GM12878 (cell line): ENCODE results near the gene POU2F1. TPM values are rescaled to one million over a fixed set of nuclear protein-coding genes. Genes with fewer than 3 reads are reported as not detected.

Experiments used
- ATAC-seq: fragments of 200-7000 bp; cut with Tn5 transposase; 3 replicates; pipeline ENCODE4 v1.9.1; 2020; ENCODE audit warnings: mild to moderate bottlenecking, moderate library complexity
- BruUV-seq: library from RNA; stranded (reverse); fragments of 400-500 nt; replicated peaks from 2 replicates; lab custom pipeline; 2021; lab: Mats Ljungman, UMichigan
- CTCF ChIA-PET: fragments of 300-600 bp; sonication (Branson Sonifier 250); formaldehyde crosslinking; extraction: SDS; loops from one replicate; lab custom pipeline; 2021; ENCODE audit warnings: inconsistent platforms; lab: Yijun Ruan, JAX
- POLR2A ChIA-PET: fragments of 350-600 bp; formaldehyde crosslinking; extraction: SDS; loops from one replicate; lab custom pipeline; 2021; ENCODE audit warnings: inconsistent platforms; lab: Charles Lee
- RAD21 ChIA-PET: fragments of 300-600 bp; sonication (Branson Sonifier 250); formaldehyde crosslinking; loops from one replicate; lab custom pipeline; 2023; ENCODE audit warnings: antibody characterized with exemption; ENCODE audit not compliant: unreplicated experiment; lab: Charles Lee
- SMC1A ChIA-PET: fragments of 300-600 bp; sonication (Branson Sonifier 250); formaldehyde crosslinking; loops from one replicate; lab custom pipeline; 2023; ENCODE audit not compliant: unreplicated experiment, uncharacterized antibody; lab: Charles Lee
- DNase-seq: peaks from one replicate; pipeline ENCODE4 v3.0.0-alpha.2; 2011; ENCODE audit warnings: low read depth, low spot score
- FAIRE-seq: peaks from 3 replicates; lab custom pipeline; 2011; peaks lifted over from hg19 to GRCh38; lab: Jason Lieb, UNC
- H2AFZ ChIP-seq: 2 replicates; pipeline ENCODE4 v1.6.0; 2011; ENCODE audit warnings: low read depth, low read length, control low read depth; ENCODE audit not compliant: control insufficient read depth
- H3K27ac ChIP-seq: 2 replicates; pipeline ENCODE4 v1.5.1; 2011; ENCODE audit warnings: control low read depth; ENCODE audit not compliant: control insufficient read depth, insufficient read depth
- H3K27me3 ChIP-seq, 2 experiments: replicated peaks in 1 of 2; 2 replicates each; pipeline versions ENCODE4 v1.6.0 to v1.6.1; 2011; ENCODE audit warnings: low read length in 1 of 2; ENCODE audit not compliant: control insufficient read depth in 2 of 2, insufficient read depth in 2 of 2
- H3K36me3 ChIP-seq, 2 experiments: 2 replicates each; pipeline ENCODE4 v1.5.1; 2011; ENCODE audit warnings: low read length in 1 of 2; ENCODE audit not compliant: control insufficient read depth in 2 of 2, insufficient read depth in 2 of 2
- H3K4me1 ChIP-seq: 2 replicates; pipeline ENCODE4 v1.6.1; 2011; ENCODE audit warnings: mild to moderate bottlenecking, low read length, moderate library complexity, mixed read lengths; ENCODE audit not compliant: control insufficient read depth, insufficient read depth
- H3K4me2 ChIP-seq: 2 replicates; pipeline ENCODE4 v1.6.0; 2011; ENCODE audit warnings: control low read depth; ENCODE audit not compliant: control insufficient read depth, insufficient read depth
- H3K4me3 ChIP-seq: fragments of 200-600 bp; sonication (generic); 2 replicates; pipeline ENCODE4 v1.5.1; 2016
- H3K79me2 ChIP-seq: 2 replicates; pipeline ENCODE4 v1.6.0; 2011; ENCODE audit warnings: low read length; ENCODE audit not compliant: control insufficient read depth, insufficient read depth
- H3K9ac ChIP-seq: 2 replicates; pipeline ENCODE4 v1.8.0; 2011; ENCODE audit warnings: low read length, control low read depth, mixed read lengths; ENCODE audit not compliant: control insufficient read depth, insufficient read depth
- H3K9me3 ChIP-seq: replicated peaks from 3 replicates; pipeline ENCODE4 v1.5.1; 2011; ENCODE audit warnings: mild to moderate bottlenecking, low read length; ENCODE audit not compliant: control insufficient read depth, insufficient read depth
- H4K20me1 ChIP-seq: 2 replicates; pipeline ENCODE4 v1.6.0; 2011; ENCODE audit not compliant: control insufficient read depth, insufficient read depth
- CTCF ChIP-seq, 3 experiments: IDR thresholded peaks in 2 of 3; conservative IDR thresholded peaks in 1 of 3; 2 replicates each; pipeline ENCODE4 v1.5.1; 2011; ENCODE audit warnings: low read depth in 3 of 3, low read length in 3 of 3, mild to moderate bottlenecking in 3 of 3, control low read depth in 2 of 3, moderate library complexity in 2 of 3, inconsistent platforms in 1 of 3, mixed read lengths in 1 of 3; ENCODE audit not compliant: control insufficient read depth in 2 of 3, insufficient read depth in 1 of 3; ENCODE audit errors: extremely low read depth in 1 of 3
- HDGF ChIP-seq: fragments of 450-650 bp; IDR thresholded peaks from 2 replicates; pipeline ENCODE4 v1.6.1; 2016; ENCODE audit warnings: antibody characterized with exemption
- MEF2B ChIP-seq: fragments of 450-650 bp; IDR thresholded peaks from 2 replicates; pipeline ENCODE4 v1.6.1; 2018; ENCODE audit warnings: mild to moderate bottlenecking, moderate library complexity; ENCODE audit not compliant: partially characterized antibody, poor library complexity, severe bottlenecking
- RAD21 ChIP-seq: IDR thresholded peaks from 2 replicates; pipeline ENCODE4 v1.6.1; 2011; ENCODE audit warnings: mild to moderate bottlenecking, low read depth, low read length, moderate library complexity; ENCODE audit not compliant: insufficient read depth
- RELB ChIP-seq: fragments of 450-650 bp; IDR thresholded peaks from 2 replicates; pipeline ENCODE4 v1.6.1; 2017; ENCODE audit warnings: low read depth, mild to moderate bottlenecking, moderate library complexity
- RUNX3 ChIP-seq: IDR thresholded peaks from 2 replicates; pipeline ENCODE4 v1.6.1; 2012; ENCODE audit warnings: low read length, inconsistent platforms
- SIN3A ChIP-seq: IDR thresholded peaks from 2 replicates; pipeline ENCODE4 v1.6.1; 2012; ENCODE audit warnings: low read depth, low read length, improper control_type of control experiment
- SP1 ChIP-seq: IDR thresholded peaks from one replicate; pipeline ENCODE4 v1.6.1; 2011; ENCODE audit warnings: low read depth, low read length
- ZBTB40 ChIP-seq: fragments of 450-650 bp; IDR thresholded peaks from 2 replicates; pipeline ENCODE4 v1.6.1; 2016; ENCODE audit warnings: mild to moderate bottlenecking, moderate library complexity, borderline replicate concordance
- ZNF207 ChIP-seq: fragments of 450-650 bp; IDR thresholded peaks from 2 replicates; pipeline ENCODE4 v1.6.1; 2014; ENCODE audit warnings: antibody characterized with exemption, mild to moderate bottlenecking, borderline replicate concordance
- ZNF622 ChIP-seq: fragments of 450-650 bp; IDR thresholded peaks from 2 replicates; pipeline ENCODE4 v1.6.1; 2017; ENCODE audit warnings: mild to moderate bottlenecking, inconsistent platforms
- WGBS: methylation state at CpG from one replicate; pipeline ENCODE4 v1.1.6; 2016; ENCODE audit warnings: low lambda C conversion rate; ENCODE audit not compliant: insufficient replicate concordance, insufficient coverage; ENCODE audit errors: missing lambda C conversion rate; 5-methylcytosine and 5-hydroxymethylcytosine counted together
- in situ Hi-C: fragments of 300-500 bp; cut with MboI; formaldehyde crosslinking; loops from 9 replicates; pipeline ENCODE4 v1.14.3; 2018; ENCODE audit warnings: mixed read lengths
- intact Hi-C: fragments of 100-400 bp; cut with micrococcal nuclease; formaldehyde crosslinking; loops from one replicate; pipeline ENCODE4 v1.14.2; 2022; ENCODE audit not compliant: unreplicated experiment
- polyA plus RNA-seq, 11 experiments: library from polyadenylated mRNA; depleted of rRNA in 4 of 11; unstranded in 6 of 11; stranded (reverse) in 5 of 11; fragments of >200 nt; fragmentation: Nextera tagmentation in 4 of 11; fragmentation: Illumina TruSeq in 1 of 11; extraction: Ambion mirVana in 4 of 11; extraction: Trizol in 1 of 11; gene quantifications; 1 replicate in 1 of 11; 2 replicates in 10 of 11; pipeline versions ENCODE4 v1.2.1 to v1.2.3, GENCODE V29; 2011 to 2016; ENCODE audit warnings: inconsistent platforms in 2 of 11, missing spikeins in 2 of 11, low read depth in 1 of 11
- total RNA-seq, 4 experiments: library from RNA; depleted of rRNA in 3 of 4; stranded (reverse); fragments of >200 nt in 3 of 4; fragmentation: Illumina TruSeq in 1 of 4; extraction: Trizol in 1 of 4; gene quantifications; 2 replicates each; pipeline versions ENCODE4 v1.2.1 to v1.2.3, GENCODE V29; 2013 to 2021
- TF ChIP-seq, protein P1 (sequence below): IDR thresholded peaks from 2 replicates; pipeline ENCODE4 v1.6.1; 2012; ENCODE audit warnings: low read length, inconsistent platforms
- TF ChIP-seq, protein P2 (sequence below): fragments of 450-650 bp; IDR thresholded peaks from 2 replicates; pipeline ENCODE4 v1.6.1; 2016; ENCODE audit warnings: mild to moderate bottlenecking

The POU2F1 gene
- total and polyA plus RNA-seq, 10 of the 15 experiments (the other 5 are each of a cell fraction or from before 2014, with no cell fraction given): 2.5 to 21.7 (median 12.5) TPM

- POLR2A ChIA-PET: no interaction called here
- intact Hi-C loops: no loop called here
- H3K27me3 ChIP-seq: no peaks in the 10 kb centered on the region; a peak in 1 of 4 replicates
Measured at GRCh38 chr1:167472752-167473521, 252.3 kb downstream of the POU2F1 start.

More at GRCh38 chr1:167472752-167473521, 252.3 kb downstream of the POU2F1 start:
- no peak for FAIRE-seq
- ChIA-PET CTCF (interaction anchor here (0.7 to 1.2 kb wide), 2 partner anchors 30 to 62 kb away, joined by 3 to 4 read pairs; no protein-coding TSS in a partner anchor), RAD21 (no interaction called here), SMC1A (interaction anchor here (1.0 kb wide), 1 partner anchor 14 kb away, joined by 3 read pairs; no protein-coding TSS in a partner anchor)
- whole genome bisulfite sequencing: 56% methylated on average over 10 of the region's 10 CpGs
- H4K20me1 ChIP-seq: no peaks in the 10 kb centered on the region
- no peaks in the 10 kb centered on the region for H3K36me3 ChIP-seq
- BruUV-seq: no TSS peak
- no peak overlapping the region for H3K4me3 ChIP-seq
- TF ChIP-seq MEF2B (no peak), ZNF622 (no peak), SP1 (no peak), RUNX3 (no peak), ZNF207 (no peak), ZBTB40 (no peak), RELB (no peak), RAD21 (no peak), HDGF (no peak), CTCF (IDR thresholded peaks at IDR 0.05 in 2 of 3, conservative IDR thresholded peaks at IDR 0.05 in 1 of 3; ENCODE audit: control insufficient read depth in 2 of 3, extremely low read depth in 1 of 3, insufficient read depth in 1 of 3, low read depth in 3 of 3, low read length in 3 of 3) (no peak), SIN3A (no peak)
- TF ChIP-seq, protein P1, sequence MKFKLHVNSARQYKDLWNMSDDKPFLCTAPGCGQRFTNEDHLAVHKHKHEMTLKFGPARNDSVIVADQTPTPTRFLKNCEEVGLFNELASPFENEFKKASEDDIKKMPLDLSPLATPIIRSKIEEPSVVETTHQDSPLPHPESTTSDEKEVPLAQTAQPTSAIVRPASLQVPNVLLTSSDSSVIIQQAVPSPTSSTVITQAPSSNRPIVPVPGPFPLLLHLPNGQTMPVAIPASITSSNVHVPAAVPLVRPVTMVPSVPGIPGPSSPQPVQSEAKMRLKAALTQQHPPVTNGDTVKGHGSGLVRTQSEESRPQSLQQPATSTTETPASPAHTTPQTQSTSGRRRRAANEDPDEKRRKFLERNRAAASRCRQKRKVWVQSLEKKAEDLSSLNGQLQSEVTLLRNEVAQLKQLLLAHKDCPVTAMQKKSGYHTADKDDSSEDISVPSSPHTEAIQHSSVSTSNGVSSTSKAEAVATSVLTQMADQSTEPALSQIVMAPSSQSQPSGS: no peak
- TF ChIP-seq, protein P2, sequence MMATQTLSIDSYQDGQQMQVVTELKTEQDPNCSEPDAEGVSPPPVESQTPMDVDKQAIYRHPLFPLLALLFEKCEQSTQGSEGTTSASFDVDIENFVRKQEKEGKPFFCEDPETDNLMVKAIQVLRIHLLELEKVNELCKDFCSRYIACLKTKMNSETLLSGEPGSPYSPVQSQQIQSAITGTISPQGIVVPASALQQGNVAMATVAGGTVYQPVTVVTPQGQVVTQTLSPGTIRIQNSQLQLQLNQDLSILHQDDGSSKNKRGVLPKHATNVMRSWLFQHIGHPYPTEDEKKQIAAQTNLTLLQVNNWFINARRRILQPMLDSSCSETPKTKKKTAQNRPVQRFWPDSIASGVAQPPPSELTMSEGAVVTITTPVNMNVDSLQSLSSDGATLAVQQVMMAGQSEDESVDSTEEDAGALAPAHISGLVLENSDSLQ: no peak
- no peak for DNase-seq
- H3K27ac ChIP-seq: no peak overlapping the region
- no peak overlapping the region for H3K4me2 ChIP-seq
- no peak overlapping the region for H2AFZ ChIP-seq
- ATAC-seq: no peak
- no peak overlapping the region for H3K9ac ChIP-seq
- H3K4me1 ChIP-seq: no peaks in the 10 kb centered on the region
- no peaks in the 10 kb centered on the region for H3K79me2 ChIP-seq
- in situ Hi-C loops: no loop called here
- H3K9me3 ChIP-seq: no peaks in the 10 kb centered on the region
